GM20431 (cell line): ENCODE measurements around the gene RALGAPA2.

Experiments used
- in situ Hi-C: fragments of 300-500 bp; cut with MseI, MboI; formaldehyde crosslinking; loops from one replicate; pipeline ENCODE4 v1.15.0; 2020; ENCODE audit warnings: low sequenced_read_pairs; ENCODE audit not compliant: unreplicated experiment

Gene RALGAPA2

GRCh38 chr20:20457392-20458126, 254.9 kb downstream of the RALGAPA2 start:
- in situ Hi-C loops: no loop called here

- in situ Hi-C loops: no loop called here
Measured at GRCh38 chr20:20456741-20457140, 255.7 kb downstream of the RALGAPA2 start.

GRCh38 chr20:20455926-20456325, 256.5 kb downstream of the RALGAPA2 start:
- in situ Hi-C loops: no loop called here

GRCh38 chr20:20454850-20455627, 257.4 kb downstream of the RALGAPA2 start:
- in situ Hi-C loops: no loop called here

GRCh38 chr20:20454367-20454766, 258.1 kb downstream of the RALGAPA2 start:
- in situ Hi-C loops: no loop called here

- in situ Hi-C loops: no loop called here
Measured at GRCh38 chr20:20452254-20452676, 260.2 kb downstream of the RALGAPA2 start.

- in situ Hi-C loops: no loop called here
Measured at GRCh38 chr20:20450521-20450920, 261.9 kb downstream of the RALGAPA2 start.

- in situ Hi-C loops: no loop called here
Measured at GRCh38 chr20:20448881-20449280, 263.6 kb downstream of the RALGAPA2 start.

GRCh38 chr20:20447196-20447595, 265.2 kb downstream of the RALGAPA2 start:
- in situ Hi-C loops: no loop called here

GRCh38 chr20:20446425-20447015, 265.9 kb downstream of the RALGAPA2 start:
- in situ Hi-C loops: no loop called here

GRCh38 chr20:20446001-20446400, 266.4 kb downstream of the RALGAPA2 start:
- in situ Hi-C loops: no loop called here

- in situ Hi-C loops: no loop called here
Measured at GRCh38 chr20:20443504-20443903, 268.9 kb downstream of the RALGAPA2 start.

- in situ Hi-C loops: no loop called here
Measured at GRCh38 chr20:20442466-20442865, 270.0 kb downstream of the RALGAPA2 start.

GRCh38 chr20:20440886-20441658, 271.4 kb downstream of the RALGAPA2 start:
- in situ Hi-C loops: no loop called here

- in situ Hi-C loops: no loop called here
Measured at GRCh38 chr20:20440481-20440880, 272.0 kb downstream of the RALGAPA2 start.

GRCh38 chr20:20439602-20440190, 272.7 kb downstream of the RALGAPA2 start:
- in situ Hi-C loops: no loop called here

GRCh38 chr20:20437314-20437713, 275.1 kb downstream of the RALGAPA2 start:
- in situ Hi-C loops: no loop called here

- in situ Hi-C loops: no loop called here
Measured at GRCh38 chr20:20436689-20437088, 275.8 kb downstream of the RALGAPA2 start.

GRCh38 chr20:20435453-20435852, 277.0 kb downstream of the RALGAPA2 start:
- in situ Hi-C loops: no loop called here
